ENCODE results near the gene PFDN2. TPM values are rescaled to one million over a fixed set of nuclear protein-coding genes. Genes with fewer than 3 reads are reported as not detected.
A peak's percentile ranks its signal among the peaks of the same experiment; 100 is the strongest.

The PFDN2 gene
- total and polyA plus RNA-seq, 2 experiments from 2014 or later = 47.6 to 93.2 TPM

DNA sequence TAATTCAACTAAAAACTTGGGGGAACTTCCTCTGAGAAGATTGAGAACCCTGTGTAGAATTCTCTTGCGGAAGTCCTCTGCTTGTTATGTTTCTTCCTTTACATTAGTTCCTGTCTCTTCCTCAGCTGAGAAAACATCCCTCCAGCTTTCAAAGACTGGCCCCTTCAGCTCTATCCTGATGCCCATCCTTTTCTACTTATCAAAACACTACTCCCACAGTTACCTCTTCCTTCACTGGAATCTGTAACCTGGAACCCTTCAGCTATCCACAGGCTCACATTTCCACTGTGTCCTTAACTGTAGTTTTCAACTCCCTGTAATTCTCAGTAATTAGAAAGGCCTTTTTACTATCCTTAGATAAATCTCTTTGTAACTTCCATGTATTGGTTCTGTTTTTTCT is 20.6 kb upstream of the PFDN2 start:
- WGBS (ENCODE audit: low lambda C conversion rate, missing lambda C conversion rate) = 95% methylated on average over 1 of the region's 1 CpG
- Histone ChIP-seq H3K36me3 (replicated peaks; ENCODE audit: insufficient read depth, low read depth) (no peaks in the 10 kb centered on the region), H3K4me3 (no peak overlapping the region), H2AFZ (no peak overlapping the region), H3K9me2 (replicated peaks; ENCODE audit: insufficient read depth) (no peaks in the 10 kb centered on the region), H3K79me2 (peaks cover 34% of the 10 kb centered on the region), H3K9me3 (ENCODE audit: low read depth) (no peaks in the 10 kb centered on the region), H3K27me3 (no peaks in the 10 kb centered on the region), H3K4me1 (ENCODE audit: insufficient read depth) (peaks cover 7% of the 10 kb centered on the region), H3K4me2 (no peak overlapping the region), H3K27ac (no peak overlapping the region), H4K20me1 (ENCODE audit: insufficient read depth, poor library complexity, severe bottlenecking) (peaks cover 5% of the 10 kb centered on the region)
- DNase-seq (ENCODE audit: low spot score) = no peak
- TF ChIP-seq EZH2phosphoT487 (IDR thresholded peaks at IDR 0.05; ENCODE audit: low read depth, severe bottlenecking, unreplicated experiment) (no peak), EZH2 (IDR thresholded peaks at IDR 0.05; ENCODE audit: borderline replicate concordance) (no peak), CTCF (IDR thresholded peaks at IDR 0.05; ENCODE audit: poor library complexity) (no peak)

GRCh38 chr1:161137881-161138280 is 20.0 kb upstream of the PFDN2 start:
- TF ChIP-seq EZH2 (IDR thresholded peaks at IDR 0.05; ENCODE audit: borderline replicate concordance) (no peak), CTCF (IDR thresholded peaks at IDR 0.05; ENCODE audit: poor library complexity) (no peak), EZH2phosphoT487 (IDR thresholded peaks at IDR 0.05; ENCODE audit: low read depth, severe bottlenecking, unreplicated experiment) (no peak)
- Histone ChIP-seq H3K9me2 (replicated peaks; ENCODE audit: insufficient read depth) (no peaks in the 10 kb centered on the region), H3K27me3 (no peaks in the 10 kb centered on the region)

GRCh38 chr1:161133220-161133740 is 15.4 kb upstream of the PFDN2 start:
- TF ChIP-seq EZH2phosphoT487 (IDR thresholded peaks at IDR 0.05; ENCODE audit: low read depth, severe bottlenecking, unreplicated experiment) (no peak), CTCF (IDR thresholded peaks at IDR 0.05; ENCODE audit: poor library complexity) (no peak), EZH2 (IDR thresholded peaks at IDR 0.05; ENCODE audit: borderline replicate concordance) (no peak)
- Histone ChIP-seq H3K36me3 (replicated peaks; ENCODE audit: insufficient read depth, low read depth) (no peaks in the 10 kb centered on the region), H2AFZ (peak overlapping the region; percentile 46), H4K20me1 (ENCODE audit: insufficient read depth, poor library complexity, severe bottlenecking) (peaks cover 5% of the 10 kb centered on the region), H3K4me3 (peak overlapping the region; percentile 43), H3K27me3 (no peaks in the 10 kb centered on the region), H3K4me1 (ENCODE audit: insufficient read depth) (peaks cover 16% of the 10 kb centered on the region), H3K79me2 (peaks cover 74% of the 10 kb centered on the region), H3K4me2 (peak overlapping the region; percentile 81), H3K27ac (peak overlapping the region; percentile 93), H3K9me3 (ENCODE audit: low read depth) (no peaks in the 10 kb centered on the region), H3K9me2 (replicated peaks; ENCODE audit: insufficient read depth) (no peaks in the 10 kb centered on the region)
- 2% methylated on average over 11 of the region's 11 CpGs for WGBS (ENCODE audit: low lambda C conversion rate, missing lambda C conversion rate)
- DNase-seq (ENCODE audit: low spot score) = no peak

More at GRCh38 chr1:161137881-161138280, 20.0 kb upstream of the PFDN2 start:
- H3K27ac ChIP-seq = no peak overlapping the region
- H3K9me3 ChIP-seq (ENCODE audit: low read depth) = no peaks in the 10 kb centered on the region
- 96% methylated on average over 3 of the region's 3 CpGs for WGBS (ENCODE audit: low lambda C conversion rate, missing lambda C conversion rate)
- H3K4me3 ChIP-seq = no peak overlapping the region
- H2AFZ ChIP-seq = no peak overlapping the region
- no peaks in the 10 kb centered on the region for H3K36me3 ChIP-seq (replicated peaks; ENCODE audit: insufficient read depth, low read depth)
- peaks cover 7% of the 10 kb centered on the region for H3K4me1 ChIP-seq (ENCODE audit: insufficient read depth)
- peaks cover 5% of the 10 kb centered on the region for H4K20me1 ChIP-seq (ENCODE audit: insufficient read depth, poor library complexity, severe bottlenecking)
- H3K4me2 ChIP-seq = no peak overlapping the region
- H3K79me2 ChIP-seq = peaks cover 35% of the 10 kb centered on the region
- DNase-seq (ENCODE audit: low spot score) = no peak
